Activated CD4-positive, alpha-beta T cell treated with anti-CD3 and anti-CD28 coated beads, Interleukin-10, Interleukin-2, amounts not matched to agents 100 ng/mL and 50 ng/mL, durations not matched to agents 16 hours and 8 hours (primary cell): ENCODE results near the gene MTUS2.

Experiments used
- DNase-seq: peaks from one replicate; pipeline ENCODE4 v3.0.0-alpha.2; 2020

The MTUS2 gene

DNA sequence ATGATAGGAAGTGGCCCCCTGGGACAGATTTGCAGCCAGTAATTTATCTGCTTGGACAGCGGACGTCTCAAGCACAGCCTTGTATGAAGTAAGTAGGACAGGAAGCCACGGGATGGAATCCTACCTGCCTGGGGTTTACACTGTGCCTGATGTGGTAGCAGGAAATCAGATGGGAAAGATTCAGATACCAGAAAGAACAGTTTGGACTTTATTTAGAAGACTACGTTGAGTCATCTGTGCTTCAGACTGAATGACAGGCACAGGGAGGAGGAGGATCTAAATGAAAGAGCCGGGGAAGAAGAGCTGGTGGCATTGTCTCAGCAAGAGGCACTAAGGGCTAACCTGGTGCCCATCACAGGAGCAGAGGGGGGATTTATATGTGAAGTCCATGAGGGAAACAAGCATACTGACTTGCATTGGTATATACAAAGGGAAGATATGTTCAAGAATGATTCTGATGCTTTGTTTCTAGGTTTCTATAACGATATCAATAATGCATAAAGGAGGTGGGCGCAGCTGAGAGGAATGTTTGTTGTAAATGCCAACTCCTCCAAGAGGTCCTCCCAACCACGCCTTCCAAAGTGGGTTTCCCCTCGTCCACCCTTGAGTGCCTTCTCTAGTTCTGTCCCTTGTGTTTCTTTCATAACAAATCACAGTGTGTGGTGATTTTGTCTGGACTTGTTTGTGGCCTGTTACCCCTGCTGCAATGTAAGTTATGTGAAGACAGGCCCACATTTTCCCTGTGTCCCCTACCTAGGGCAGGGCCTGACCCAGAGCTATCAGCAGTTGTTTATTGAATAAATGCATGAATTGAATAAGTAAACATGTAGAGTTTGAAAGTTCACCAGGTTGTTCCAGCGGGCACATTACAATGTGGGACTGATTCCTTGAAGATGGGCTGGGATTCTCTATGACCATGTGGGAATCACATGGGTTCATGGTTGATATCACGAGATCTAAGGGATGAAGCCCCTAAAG, 446.9 kb downstream of the MTUS2 start:
- no peak for DNase-seq

DNA sequence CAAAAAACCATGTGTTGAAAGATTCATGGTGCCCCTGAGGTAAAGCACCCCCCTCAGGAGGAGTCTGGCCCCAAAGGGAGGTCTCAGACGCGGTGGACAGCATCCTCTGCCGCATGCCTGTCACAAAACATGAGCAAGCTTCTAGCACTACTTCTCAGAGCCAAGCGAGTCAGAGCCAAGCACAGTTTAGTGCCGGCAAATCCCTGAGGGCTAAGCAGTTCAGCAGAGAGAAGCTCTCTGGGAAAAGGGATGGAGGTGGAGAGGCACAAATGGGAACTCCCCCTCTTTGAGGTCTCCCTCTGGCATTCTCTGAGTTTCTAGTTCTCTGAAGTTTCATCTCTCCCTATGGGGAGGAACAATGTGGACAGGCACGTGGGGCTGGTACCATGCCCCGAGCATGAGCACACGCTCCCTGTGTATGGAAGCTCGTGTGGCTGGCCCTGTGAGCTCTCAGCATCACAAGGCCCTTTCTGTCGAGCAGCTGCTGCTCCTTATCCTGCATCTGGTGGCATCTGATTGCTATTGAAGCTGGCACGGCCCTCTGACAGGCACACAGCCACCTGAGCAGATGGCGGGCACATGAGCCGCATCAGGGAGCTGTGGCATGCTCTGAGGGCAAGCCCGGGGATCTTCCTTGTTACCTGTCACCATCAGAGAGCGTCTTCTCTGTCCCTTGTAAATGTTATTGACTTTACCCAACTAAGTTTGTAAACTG, 450.3 kb downstream of the MTUS2 start:
- DNase-seq, result no peak

DNA sequence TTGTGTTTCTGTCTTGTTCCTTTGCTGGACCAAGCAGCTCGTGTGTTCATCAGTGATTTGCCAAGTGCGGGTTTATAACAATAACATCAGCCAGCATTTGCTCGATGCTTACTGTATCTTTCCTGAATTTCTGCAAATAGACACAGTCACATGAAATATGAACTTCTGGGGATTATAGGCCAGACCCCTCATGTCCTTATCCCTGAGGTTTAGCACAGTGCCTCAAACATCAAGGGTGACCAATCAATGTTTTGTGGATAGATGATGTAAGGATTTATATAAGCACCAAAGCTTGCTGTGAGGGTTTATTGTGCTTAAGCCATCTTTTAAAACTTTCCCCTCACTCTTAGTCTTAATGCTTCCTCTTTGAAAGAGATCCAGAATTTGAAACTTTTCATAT, 451.5 kb downstream of the MTUS2 start:
- no peak for DNase-seq

DNA sequence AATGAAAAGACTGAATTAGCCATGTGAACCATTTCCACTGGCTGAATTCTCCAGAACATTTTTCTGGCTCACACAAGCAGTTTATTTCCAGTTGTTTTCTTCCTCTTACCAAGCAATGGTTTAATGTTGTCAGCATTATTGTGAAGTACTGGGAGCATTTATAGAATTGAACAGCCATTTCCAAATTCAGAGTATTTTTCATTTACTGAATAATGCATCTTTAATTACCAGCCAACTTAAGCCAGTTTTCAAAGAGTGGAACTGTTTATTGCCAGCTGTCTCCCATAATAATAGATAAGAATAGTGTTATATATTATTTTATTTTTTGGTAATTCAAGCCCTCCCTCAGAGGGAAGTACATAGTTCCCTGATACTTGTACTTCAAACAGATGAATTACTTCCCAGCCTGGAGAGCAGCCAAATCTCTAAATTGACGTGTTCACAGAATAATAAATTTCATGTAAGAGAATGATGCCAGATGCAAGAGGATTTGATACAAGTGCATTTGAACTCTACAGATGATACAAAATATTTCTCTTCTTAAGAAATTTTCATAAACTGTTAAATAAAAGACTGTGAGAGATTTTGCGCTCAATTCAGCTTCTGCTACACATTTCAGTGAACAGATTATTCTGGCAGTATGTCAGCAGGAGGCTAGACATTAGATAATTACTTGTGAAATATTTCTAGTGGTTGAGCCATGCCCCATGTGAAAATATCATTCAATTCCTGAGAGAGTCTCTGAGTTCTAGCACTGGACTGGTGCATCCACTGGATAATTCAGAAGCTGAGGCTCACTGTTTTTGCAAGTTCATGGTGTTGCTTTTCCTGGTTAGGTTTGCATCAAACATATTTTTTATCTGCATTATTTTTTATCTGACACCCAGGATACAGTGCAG, 459.5 kb downstream of the MTUS2 start:
- no peak for DNase-seq

DNA sequence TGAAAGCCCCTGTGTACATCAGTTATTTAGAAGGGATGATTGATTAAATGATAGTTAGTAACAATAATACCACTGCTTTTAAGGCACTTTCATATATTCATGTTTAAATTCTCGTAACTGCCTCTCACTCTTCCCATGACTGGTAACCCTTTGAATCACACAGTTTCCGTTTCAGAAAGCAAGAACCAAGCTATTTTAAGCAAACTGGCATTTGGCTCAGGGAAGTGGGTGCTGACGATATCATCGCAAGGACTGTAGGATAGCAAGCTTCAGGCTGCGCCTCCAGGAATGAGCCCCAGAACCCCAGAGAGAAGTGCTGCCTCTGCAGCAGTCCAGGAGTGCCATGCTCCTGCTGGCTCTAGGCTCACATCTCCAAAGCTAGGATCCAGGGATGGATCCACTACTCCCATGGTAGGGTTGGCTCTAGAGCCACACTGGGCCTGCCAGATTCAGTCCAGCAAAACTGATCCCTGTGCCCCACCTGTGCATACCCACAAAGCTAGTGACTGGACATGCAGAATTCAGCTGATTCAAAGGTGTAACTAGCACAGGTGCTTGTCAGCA, 461.9 kb downstream of the MTUS2 start:
- DNase-seq, result no peak

DNA sequence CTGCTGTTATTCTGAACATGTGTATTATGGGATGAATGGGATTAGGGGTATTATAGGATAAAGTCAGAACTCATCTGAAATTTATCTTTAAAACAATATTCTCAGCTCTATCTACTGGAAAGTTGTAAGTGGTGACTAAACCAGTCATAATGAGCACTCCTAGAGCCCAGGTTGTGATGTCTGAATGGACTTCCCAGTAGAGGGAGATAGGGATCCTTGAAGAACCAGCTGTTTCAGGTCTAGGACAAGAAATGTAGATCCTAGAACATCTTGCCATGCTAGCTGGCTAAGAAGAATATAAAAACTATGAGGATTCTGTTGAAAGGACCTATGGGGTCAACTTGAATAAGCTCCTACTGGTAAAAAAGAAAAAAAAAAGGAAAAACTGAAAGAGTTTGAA, 464.6 kb downstream of the MTUS2 start:
- no peak for DNase-seq

DNA sequence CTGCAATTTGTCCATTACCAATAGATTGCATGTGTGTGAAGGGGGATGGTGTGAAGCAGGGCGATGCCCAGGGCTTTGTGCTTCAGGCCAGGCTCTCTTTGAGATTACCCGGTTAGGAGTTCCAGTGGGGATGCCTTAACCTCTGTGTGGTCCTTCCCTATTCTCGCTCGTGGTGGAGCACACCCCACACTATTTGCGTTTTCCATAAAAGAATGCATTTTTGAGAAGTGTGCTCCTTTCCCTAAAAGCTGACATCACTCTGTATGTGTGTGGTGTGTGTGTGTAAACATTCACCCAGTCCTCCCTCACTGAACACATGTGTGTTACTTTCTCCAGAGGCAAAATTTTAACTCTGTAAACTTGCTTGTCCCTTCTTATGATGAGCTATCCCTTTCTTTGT, 467.1 kb downstream of the MTUS2 start:
- DNase-seq, result no peak

DNA sequence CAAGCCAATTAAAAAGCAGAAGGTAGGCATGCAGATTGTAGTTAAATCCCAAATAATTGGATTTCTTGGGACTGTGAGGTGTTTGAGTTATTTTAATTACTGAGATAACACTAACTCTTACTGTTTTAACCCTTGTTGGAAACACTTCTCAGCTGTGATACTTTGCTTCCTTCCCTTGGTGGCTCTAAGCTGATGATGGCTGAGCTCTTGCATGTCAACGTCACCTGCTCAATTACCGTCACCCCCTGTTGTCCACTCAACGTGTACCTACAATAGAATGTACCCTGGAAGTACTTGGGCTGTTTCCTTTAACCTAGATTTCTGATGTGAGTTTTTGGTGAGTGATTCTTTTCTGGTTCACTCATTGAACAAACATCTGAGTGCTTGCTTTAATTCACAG, 471.9 kb downstream of the MTUS2 start:
- DNase-seq, result no peak

DNA sequence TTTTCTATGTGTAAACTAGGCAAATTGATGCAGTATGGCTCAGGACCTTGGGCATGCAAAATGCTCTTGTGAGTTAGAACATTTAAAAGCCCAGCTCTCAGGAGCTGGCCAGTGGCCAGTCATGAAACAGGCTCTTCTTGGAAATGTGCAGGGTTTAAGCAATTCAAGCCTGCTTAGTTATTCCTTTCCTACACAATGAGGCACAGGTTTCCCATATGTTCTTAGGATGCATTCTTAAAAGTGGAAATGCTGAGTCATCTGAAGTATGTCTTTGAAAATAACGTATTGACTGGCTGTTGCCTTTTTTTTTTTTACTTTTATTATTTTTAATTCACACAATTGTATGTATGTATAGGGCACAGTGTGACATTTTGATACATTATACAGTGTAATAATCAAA, 474.7 kb downstream of the MTUS2 start:
- DNase-seq, result no peak

DNA sequence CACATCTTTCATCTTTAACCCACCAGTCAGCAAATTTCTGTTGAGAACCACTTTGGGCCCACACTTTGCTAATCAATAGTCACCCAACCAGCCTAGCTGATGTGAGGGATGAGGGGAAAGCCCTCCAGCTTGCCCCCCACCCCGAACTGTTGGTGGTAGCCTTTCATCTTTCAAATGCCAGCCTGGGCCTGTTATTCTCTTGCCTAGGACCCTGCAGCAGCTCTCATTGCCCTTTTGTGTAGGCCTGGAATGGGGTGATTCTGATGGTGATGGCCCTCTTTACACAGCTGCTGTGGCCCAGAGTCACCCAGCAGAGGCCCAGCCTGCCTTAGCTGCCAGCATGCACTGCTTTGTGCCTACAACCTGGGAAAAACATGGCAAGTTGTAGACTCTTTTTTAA, 480.9 kb downstream of the MTUS2 start:
- no peak for DNase-seq

DNA sequence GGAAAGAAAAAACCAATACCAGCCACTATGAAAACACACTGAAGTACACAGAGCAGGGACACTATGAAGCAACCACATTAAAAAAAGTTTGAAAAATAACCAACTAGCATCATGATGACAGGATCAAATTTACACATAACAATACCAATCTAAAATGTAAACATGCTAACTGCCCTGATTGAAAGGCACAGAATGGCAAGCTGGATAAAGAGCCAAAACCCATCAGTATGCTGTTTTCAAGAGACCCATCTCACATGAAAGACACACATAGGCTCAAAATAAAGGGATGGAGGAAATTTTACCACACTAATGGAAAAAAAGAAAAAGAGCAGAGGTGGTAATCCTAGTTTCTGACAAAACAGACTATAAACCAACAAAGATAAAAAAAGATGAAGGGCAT, 484.0 kb downstream of the MTUS2 start:
- DNase-seq, result no peak

DNA sequence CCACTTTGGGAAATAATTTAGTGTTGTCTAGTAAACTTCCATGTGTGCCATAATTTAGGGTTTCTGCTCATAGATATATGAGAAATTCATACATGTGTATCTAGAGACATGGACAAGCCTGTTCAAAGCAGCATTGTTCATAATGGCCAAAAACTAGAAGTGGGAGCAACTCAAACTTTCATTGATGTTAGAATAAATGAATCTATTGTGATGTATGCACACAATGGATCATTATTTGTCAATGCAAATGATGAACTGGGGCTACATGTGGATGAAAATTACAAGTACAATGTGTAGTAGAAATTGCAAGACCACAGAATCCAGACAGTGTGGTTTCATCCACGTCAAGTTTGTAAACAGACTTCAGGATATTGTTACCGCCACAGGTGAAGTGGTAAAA, 490.7 kb downstream of the MTUS2 start:
- no peak for DNase-seq

DNA sequence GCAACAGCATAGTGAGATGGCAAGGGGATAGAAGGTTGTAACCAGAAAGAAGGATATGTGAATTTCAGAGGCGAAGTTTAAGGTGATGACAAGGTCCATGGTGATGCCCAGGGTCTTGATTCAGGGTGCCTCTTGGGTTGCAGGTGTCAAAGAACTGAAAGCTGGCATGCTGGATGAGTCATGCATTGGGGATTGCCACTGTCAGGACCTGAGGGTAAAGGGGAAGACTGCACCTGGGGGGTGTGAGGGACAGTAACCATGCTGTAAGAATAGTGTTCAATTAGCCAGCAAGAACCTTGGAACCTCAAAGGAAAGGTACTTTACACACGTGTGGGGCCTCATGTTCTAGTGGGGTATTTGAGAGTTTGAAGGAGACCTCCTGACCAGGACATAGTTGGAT, 495.7 kb downstream of the MTUS2 start:
- DNase-seq, result no peak

DNA sequence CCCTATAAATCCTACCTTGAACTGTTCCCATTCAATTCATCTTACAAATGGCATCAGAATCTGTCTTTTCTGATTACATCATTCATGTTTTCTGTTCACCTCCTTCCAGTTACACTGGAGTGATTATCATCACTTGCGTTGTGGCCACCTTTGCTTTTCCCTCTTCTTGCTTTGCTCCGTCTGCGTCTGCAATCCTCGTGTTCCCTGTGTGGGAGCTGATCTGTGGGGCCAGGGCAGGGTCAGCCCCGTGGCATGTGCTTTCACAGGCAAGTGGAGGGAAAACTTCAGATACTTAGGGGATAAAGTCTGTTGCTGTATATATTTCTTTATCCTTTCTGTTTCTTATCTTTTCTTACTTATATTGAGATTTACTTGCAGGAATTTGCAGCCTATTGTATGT, 497.7 kb downstream of the MTUS2 start:
- no peak for DNase-seq

DNA sequence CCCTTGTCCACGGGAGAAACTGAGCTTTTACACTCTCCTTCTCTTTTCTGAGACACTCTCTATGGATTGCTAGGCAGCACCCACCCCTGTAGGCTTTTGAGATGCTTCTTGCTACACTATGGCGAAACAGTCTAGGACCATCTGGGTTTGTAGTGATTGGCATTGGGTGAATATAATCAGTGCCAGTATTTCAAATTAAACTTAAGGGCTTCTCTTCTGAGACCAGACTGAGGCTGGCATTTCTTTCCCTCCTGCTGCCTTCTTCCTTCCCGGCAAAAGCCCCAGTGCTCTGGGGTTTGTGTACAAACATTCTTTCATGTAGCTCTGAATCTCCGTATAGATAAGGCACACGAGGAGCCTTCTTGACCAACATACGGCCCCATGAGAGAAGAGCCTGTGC, 498.6 kb downstream of the MTUS2 start:
- DNase-seq, result no peak

DNA sequence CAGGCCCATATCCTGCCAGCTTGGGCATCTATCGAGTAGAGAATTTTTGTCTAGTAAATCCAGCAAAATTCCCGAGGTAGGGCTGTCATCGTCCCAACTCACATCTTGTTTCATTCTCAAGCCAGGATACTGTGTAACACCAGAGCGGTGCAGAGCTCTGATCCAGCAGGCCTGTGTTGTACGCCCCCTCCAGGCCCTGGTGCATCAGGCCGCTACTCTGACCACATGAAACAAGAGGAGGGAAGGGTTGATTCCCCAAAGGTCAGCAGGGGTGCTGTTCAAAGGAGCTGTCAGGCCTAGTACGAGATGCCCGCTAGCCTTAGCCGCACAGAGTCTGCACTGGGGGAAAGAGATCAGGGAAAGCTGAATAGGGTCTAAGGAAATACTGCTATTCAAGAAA, 499.3 kb downstream of the MTUS2 start:
- no peak for DNase-seq

DNA sequence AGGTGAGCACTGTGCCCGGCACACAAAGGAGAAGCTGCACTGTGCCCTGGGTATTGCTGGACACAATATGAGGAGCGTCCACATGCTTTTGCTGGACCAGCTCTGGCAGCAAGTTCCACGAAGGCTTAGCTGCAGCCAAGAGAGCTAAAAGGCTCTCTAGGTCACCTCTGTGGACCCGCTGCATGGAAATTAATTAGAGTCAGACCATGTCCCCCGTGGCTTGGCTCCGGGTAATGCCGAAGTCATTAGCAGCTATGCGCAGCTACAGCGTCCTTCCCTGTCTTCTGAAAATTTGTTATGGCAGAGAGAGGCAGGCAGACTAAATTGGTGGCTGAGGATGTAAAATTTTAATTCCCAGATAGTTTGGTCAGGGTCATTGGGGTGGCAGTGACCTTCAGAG, 503.8 kb downstream of the MTUS2 start:
- no peak for DNase-seq

DNA sequence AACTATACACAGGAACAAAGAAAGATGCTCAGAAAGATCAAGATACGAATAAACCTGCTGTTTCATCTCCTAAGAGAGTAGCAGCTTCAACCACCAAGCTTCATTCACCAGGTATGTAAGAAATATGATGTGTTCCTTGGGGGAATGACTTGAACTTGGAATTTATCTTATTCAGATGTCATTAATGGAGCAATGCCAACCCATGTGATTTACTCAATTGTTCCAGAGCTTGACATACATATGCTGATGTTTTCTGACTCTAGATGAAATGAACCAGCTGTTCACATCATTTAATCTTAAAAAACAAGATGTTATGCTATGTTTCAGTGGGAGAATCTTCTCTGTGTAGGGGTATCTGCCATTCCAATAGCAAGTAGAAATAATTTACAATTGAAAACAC, 504.5 kb downstream of the MTUS2 start:
- no peak for DNase-seq

DNA sequence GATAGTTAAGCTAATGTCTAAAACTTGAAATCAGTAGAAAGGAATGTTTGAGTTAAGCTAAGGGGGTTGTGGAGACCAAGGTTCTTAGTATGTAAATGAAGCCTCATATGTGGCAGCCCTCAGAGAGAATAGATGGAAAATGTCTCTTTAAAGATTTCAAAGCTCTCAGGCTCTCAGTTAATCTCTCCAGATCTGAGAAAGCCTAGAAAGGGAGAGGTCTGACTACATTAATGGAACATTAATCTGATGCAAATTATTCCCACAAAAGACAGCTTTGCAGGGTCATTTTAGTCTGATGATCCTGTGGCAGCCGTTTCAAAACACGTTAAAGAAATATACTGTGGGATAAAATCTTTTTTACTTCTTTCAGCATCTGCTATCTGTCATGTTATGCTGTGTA, 508.4 kb downstream of the MTUS2 start:
- DNase-seq, result no peak

DNA sequence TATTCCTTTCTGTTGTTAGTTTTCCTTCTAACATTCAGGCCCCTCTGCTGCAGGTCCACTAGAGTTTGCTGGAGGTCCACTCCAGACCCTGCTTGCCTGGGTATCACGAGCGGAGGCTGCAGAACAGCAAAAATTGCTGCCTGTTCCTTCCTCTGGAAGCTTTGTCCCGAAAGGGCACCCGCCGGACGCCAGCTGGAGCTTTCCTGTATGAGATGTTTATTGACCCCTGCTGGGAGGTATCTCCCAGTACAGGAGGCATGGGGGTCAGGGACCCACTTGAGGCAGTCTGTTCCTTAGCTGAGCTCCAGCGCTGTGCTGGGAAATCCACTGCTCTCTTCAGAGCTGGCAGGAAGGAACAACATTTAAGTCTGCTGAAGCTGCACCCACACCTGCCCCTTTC, 516.2 kb downstream of the MTUS2 start:
- no peak for DNase-seq

DNA sequence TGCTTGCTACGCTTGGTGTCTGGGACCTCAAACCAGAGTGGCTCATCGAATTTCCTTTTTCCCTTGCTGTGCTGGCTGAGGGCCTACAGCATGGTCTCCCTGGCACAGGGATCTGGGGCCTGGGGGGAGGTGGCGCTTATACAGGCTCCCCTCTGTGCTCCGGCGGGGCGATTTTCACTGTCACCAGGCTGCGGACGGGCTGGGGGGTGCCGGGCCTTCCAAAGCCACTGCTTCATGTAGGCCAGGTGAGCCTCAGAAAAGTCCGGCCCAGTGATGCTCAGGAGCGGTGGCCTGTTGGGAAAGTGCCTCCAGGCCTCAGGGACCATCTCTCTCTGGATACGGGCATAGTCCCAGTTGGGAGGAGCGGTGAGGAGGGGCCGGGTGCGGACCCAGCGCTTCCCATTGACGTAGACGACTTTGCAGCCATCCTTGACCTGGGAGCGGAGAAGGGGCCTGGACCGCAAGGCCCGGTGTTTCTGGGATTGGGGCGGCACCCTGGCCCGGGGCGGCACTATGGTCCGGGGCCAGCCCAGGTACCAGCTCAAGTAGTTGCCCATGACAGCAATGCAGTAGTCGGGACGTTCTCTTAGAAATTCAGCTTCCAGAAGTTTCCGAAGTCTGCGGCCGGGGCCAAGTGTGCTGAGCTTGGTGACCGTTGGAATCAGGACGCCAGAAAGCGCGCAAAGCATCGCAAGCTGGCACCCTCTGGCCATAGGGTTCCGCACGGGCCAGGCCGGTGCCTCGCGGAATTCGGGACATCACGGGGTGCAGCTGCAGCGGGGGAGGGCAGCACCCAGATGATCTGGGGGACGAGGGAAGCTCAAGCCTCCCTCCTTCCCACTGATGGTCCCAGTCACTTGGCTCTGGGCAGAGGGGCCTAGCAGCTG, 519.5 kb downstream of the MTUS2 start:
- DNase-seq, result no peak
